GM21737 (cell line): Measurements from ENCODE around the gene MED27.

ENCODE experiments used
- ATAC-seq: cut with Tn5 transposase; IDR thresholded peaks from one replicate; pipeline ENCODE4 v1.9.1; 2021; ENCODE audit warnings: mild to moderate bottlenecking, moderate library complexity; ENCODE audit not compliant: unreplicated experiment

The MED27 gene

GRCh38 chr9:131839281-131840084 is 240.2 kb downstream of the MED27 start:
- no peak for ATAC-seq

GRCh38 chr9:131838530-131839280 is 241.0 kb downstream of the MED27 start:
- ATAC-seq = no peak

DNA sequence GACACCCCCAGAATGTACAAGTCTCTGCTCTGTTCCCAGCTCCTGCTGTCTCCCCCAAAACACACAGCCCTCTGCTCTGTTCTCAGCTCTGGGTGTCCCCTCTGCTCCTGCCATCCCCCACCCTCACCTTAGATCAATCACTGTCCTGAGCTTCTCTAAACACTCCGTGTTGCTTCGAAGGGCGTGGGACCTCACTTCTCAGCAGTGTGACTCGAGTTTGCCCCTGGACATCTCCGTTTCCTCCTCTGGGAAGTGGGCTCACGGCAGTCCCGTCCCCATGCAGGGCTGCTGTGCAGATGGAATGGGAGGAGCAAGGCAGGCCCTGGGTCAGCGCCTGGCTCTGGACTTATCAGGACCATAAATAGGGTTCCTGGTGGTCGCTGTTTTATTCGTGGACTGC is 241.8 kb downstream of the MED27 start:
- no peak for ATAC-seq

- no peak for ATAC-seq
Measured at GRCh38 chr9:131837316-131837715, 242.4 kb downstream of the MED27 start.

- ATAC-seq = no peak
Measured at GRCh38 chr9:131836607-131837315, 242.9 kb downstream of the MED27 start.

DNA sequence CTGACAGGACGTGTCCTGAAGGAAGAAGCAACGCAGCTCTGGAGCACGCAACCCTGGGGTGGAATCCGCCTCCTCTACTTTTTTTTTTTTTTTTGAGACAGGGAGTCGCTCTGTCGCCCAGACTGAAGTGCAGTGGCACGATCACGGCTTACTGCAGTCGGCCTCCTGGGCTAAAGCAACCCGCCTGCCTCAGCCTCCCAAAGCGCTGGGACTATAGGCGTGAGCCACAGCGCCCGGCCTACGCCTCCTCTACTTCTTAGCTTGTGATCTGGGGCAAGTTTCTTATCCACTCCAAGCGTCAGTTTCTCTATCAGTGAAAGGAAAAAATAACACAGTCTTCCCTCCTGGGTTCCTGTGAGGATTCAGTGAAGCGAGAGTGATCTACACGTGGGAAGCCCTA is 243.6 kb downstream of the MED27 start:
- ATAC-seq = no peak

DNA sequence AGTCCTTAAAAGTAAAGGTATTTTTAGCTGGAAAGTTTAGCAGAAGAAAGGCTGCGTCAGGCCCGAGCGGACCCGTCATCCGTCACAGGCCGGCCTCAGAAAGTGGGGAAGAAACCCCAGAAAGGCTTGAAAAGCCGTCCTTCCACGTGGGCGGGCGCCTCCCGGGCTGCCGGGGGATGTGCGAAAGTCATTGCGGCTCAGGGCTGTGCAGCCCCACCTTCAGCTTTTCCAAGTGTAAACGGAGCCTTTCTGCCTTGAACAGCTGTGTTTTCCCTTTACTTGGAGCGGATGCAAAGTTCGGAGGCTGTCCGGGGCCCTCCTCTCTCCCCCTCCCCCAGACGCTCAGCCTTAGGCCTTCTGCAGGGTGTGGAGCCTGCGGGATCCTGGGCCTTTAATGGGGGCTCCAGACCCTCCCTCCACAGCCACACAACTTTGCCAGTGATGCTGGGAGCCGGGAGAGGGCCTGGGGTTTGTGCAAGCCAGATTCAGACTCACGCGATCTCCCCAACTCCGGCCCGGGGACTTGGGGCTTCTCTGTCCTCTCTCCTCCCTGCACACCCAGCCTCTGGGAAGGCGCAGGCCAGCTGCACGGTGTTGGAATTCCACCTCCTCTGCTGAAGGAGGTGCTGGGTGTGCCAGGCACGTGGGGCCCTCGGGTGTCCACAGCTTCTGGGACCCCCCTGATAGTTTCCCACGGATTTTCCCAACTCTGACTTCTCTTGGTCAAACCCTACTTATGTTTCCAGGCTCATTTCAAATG is 244.3 kb downstream of the MED27 start:
- ATAC-seq = no peak

DNA sequence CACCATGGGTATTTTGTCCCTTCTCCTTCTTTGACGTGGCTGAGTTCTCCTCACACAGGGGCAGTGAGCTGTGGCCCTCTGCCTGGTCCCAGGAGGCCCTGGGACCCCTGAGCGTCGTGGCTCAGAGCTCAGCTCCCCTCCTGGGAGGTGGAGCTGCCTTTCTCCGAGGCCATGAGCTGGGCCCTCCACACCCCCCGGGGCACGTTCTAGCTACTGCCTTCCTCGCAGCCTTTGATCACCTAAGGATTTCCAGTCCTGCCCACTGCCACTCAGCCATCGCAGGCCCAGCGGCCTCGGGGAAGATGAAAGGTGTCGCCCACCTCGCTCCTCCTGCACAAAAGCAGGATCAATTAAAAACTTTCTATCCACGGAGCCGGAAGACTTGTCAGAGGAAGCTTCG is 244.9 kb downstream of the MED27 start:
- ATAC-seq = no peak

GRCh38 chr9:131833906-131834305 is 245.8 kb downstream of the MED27 start:
- no peak for ATAC-seq

DNA sequence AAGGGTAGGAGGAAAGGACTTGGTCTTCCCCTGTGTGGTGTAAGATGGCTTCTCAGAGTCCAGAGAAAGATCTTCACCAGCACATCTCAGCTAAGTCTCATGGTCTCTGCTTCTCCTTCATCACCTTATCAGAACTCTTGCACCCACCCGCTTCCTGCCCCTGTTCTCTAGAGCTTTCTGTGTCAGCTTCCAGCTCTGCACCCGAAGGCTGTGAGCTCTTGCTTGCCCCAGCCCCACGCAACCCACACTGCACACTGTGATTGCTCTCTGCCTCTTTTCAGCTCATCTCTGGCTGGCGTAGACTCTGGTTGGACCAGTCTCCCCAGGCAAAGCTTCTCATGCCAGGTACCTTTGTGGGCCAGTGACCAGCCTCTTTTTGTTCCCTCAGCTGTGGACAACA is 246.6 kb downstream of the MED27 start:
- ATAC-seq = no peak

DNA sequence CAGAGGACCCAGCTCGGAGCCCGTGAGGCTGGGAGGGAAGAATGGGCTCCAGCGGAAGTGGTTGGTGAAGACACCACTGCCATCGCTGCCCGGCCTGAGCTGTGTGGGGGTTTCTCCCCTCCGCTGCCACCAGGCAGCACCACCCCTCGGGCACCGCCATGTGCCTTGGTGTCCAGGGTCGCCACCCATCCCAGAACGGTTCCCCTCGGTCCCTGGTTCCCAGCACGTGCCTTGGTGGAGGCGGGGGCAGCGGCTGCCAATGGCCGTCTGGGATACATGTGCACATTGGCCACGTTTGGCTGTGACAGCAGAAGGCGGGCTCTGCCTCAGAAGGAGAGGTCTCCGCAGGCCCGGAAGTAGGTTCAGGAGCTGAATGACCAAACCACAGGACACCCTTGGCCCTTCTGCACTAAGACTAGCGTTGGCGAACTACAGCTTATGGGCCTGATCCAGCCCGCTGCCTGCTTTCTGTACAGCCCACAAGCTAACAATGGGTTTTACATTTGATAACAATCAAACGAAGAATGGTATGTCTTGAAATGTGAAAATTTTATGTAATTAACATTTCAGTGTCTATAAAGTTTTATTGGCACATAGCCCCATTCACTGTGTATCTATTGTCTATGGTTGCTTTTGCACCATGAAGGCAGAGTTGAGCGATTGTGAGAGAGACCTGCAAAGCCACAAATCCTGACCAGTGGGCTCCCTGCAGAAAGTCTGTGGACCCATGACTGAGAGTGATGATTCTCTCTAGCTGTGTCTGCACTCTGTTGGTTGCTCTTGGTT is 248.1 kb downstream of the MED27 start:
- ATAC-seq = no peak

GRCh38 chr9:131827821-131828369 is 251.8 kb downstream of the MED27 start:
- no peak for ATAC-seq

- ATAC-seq = no peak
Measured at GRCh38 chr9:131826966-131827525, 252.6 kb downstream of the MED27 start.

DNA sequence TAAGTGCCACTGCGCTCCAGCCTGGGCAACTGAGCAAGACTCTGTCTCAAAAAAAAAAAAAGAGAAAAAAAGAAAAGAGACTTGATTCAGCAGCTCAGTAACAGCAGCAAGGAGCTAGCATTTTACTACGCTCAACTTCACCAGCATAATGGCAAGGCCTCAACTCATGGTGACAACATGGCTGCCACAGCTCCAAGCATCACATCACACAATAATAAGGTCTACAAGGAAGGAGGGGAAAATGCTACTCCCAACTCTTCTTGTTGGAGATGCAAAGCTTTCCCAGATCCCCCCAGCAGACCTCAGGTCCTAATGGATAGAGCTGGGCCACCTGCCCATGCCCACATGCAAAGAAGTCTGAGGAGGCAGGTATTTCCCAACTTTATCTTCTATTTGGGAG is 253.6 kb downstream of the MED27 start:
- ATAC-seq = no peak

GRCh38 chr9:131824953-131825495 is 254.6 kb downstream of the MED27 start:
- no peak for ATAC-seq

- no peak for ATAC-seq
Measured at GRCh38 chr9:131824155-131824594, 255.5 kb downstream of the MED27 start.

- ATAC-seq = no peak
Measured at GRCh38 chr9:131823701-131824146, 255.9 kb downstream of the MED27 start.

GRCh38 chr9:131818089-131818488 is 261.6 kb downstream of the MED27 start:
- no peak for ATAC-seq

GRCh38 chr9:131817627-131818026 is 262.0 kb downstream of the MED27 start:
- ATAC-seq = no peak
